H1 (cell line): ENCODE data around the gene GDF15. TPM values are rescaled to one million over a fixed set of nuclear protein-coding genes. Genes with fewer than 3 reads are reported as not detected.

Experiments used
- CBX8 ChIP-seq: fragments of 300-800, 300-1000 bp; sonication (generic); IDR thresholded peaks from 2 replicates; pipeline ENCODE4 v1.7.1; 2016; ENCODE audit warnings: low read depth, low read length, borderline replicate concordance
- CHD2 ChIP-seq: IDR thresholded peaks from 2 replicates; pipeline ENCODE4 v1.6.1; 2012; ENCODE audit warnings: low read length, improper control_type of control experiment
- CTCF ChIP-seq, 3 experiments: IDR thresholded peaks; 1 replicate in 2 of 3; 2 replicates in 1 of 3; pipeline versions ENCODE4 v1.5.1 to v1.6.1; 2011; ENCODE audit warnings: low read length in 3 of 3, mild to moderate bottlenecking in 3 of 3, inconsistent platforms in 2 of 3, low read depth in 1 of 3, moderate library complexity in 1 of 3; ENCODE audit not compliant: insufficient read depth in 1 of 3; ENCODE audit errors: control extremely low read depth in 1 of 3
- EZH2 ChIP-seq: fragments of 200-600 bp; sonication (generic); IDR thresholded peaks from 2 replicates; pipeline ENCODE4 v1.7.1; 2012; ENCODE audit warnings: low read depth, mild to moderate bottlenecking, moderate library complexity, low read length, inconsistent platforms; ENCODE audit not compliant: severe bottlenecking
- SIX5 ChIP-seq: IDR thresholded peaks from 2 replicates; pipeline ENCODE4 v1.6.1; 2011; ENCODE audit warnings: mild to moderate bottlenecking, low read depth, low read length
- TAF1 ChIP-seq: IDR thresholded peaks from 2 replicates; pipeline ENCODE4 v1.6.1; 2011; ENCODE audit warnings: mild to moderate bottlenecking, low read depth, low read length
- TBP ChIP-seq: IDR thresholded peaks from 2 replicates; pipeline ENCODE4 v1.6.1; 2011; ENCODE audit warnings: low read depth, low read length, improper control_type of control experiment
- YY1 ChIP-seq: IDR thresholded peaks from 2 replicates; pipeline ENCODE4 v1.6.1; 2011; ENCODE audit warnings: low read depth, mild to moderate bottlenecking, low read length
- polyA plus RNA-seq, 7 experiments: library from polyadenylated mRNA; depleted of rRNA in 3 of 7; stranded (reverse) in 5 of 7; unstranded in 2 of 7; fragments of >200 nt in 5 of 7; fragments of 200-250 nt in 2 of 7; gene quantifications; 1 replicate in 5 of 7; 2 replicates in 1 of 7; 4 replicates in 1 of 7; pipeline versions ENCODE4 v1.2.1 to v1.2.3, GENCODE V29; 2011 to 2013; ENCODE audit warnings: missing spikeins in 2 of 7, mixed read lengths in 2 of 7
- total RNA-seq: library from RNA; stranded (reverse); fragmentation: NEBNext Ultra II Directional; extraction: Animal tissue kit (Norgen Biotek cat#: 25700); gene quantifications from 2 replicates; pipeline ENCODE4 v1.2.1, GENCODE V29; 2021

GDF15 gene
- total and polyA plus RNA-seq, 2 of the 8 experiments (the other 6 are each of a cell fraction or from before 2014, with no cell fraction given), result 4.1 to 8.5 TPM

- no peak for TF ChIP-seq TBP
- TF ChIP-seq CBX8, result no peak
- no peak for TF ChIP-seq CTCF (IDR thresholded peaks at IDR 0.05; ENCODE audit: control extremely low read depth in 1 of 3, insufficient read depth in 1 of 3, low read depth in 1 of 3, low read length in 3 of 3)
- TF ChIP-seq SIX5, result no peak
- TF ChIP-seq YY1, result no peak
- no peak for TF ChIP-seq CHD2
- TF ChIP-seq TAF1, result no peak
- no peak for TF ChIP-seq EZH2
- TF ChIP-seq, all 59 proteins: peak for 0
These were observed 13.1 kb downstream of the GDF15 start (continued) for GRCh38 chr19:18399008-18399407.
